ENCODE data around the gene OXCT2.

DNA sequence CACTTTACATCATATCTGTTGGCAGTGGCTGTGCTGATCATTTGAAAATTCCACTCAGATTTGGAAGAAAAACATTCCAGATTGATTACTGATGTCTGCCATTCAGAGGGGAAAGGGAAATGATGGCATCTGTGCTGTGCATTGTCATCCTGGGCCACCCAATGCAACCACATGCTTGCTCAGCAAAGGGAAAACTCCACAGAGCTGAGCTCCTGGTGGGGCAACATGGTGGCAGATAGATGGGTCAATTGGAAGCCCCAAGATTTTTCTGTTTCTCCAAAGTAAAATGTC lies 11.8 kb downstream of the OXCT2 start:
- TF ChIP-seq GTF2I (CRISPR knock-in tag; conservative IDR thresholded peaks at IDR 0.05): no peak
- TF ChIP-seq CREM (CRISPR knock-in tag; IDR thresholded peaks at IDR 0.05): no peak
- TF ChIP-seq, protein P1, sequence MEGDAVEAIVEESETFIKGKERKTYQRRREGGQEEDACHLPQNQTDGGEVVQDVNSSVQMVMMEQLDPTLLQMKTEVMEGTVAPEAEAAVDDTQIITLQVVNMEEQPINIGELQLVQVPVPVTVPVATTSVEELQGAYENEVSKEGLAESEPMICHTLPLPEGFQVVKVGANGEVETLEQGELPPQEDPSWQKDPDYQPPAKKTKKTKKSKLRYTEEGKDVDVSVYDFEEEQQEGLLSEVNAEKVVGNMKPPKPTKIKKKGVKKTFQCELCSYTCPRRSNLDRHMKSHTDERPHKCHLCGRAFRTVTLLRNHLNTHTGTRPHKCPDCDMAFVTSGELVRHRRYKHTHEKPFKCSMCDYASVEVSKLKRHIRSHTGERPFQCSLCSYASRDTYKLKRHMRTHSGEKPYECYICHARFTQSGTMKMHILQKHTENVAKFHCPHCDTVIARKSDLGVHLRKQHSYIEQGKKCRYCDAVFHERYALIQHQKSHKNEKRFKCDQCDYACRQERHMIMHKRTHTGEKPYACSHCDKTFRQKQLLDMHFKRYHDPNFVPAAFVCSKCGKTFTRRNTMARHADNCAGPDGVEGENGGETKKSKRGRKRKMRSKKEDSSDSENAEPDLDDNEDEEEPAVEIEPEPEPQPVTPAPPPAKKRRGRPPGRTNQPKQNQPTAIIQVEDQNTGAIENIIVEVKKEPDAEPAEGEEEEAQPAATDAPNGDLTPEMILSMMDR (IDR thresholded peaks at IDR 0.05): no peak
- no peak for TF ChIP-seq ZBTB21 (CRISPR knock-in tag; IDR thresholded peaks at IDR 0.05; ENCODE audit: borderline replicate concordance)
- TF ChIP-seq E2F4 (CRISPR knock-in tag; IDR thresholded peaks at IDR 0.05; ENCODE audit: borderline replicate concordance, low read depth): no peak
- no peak for TF ChIP-seq PRRX2 (CRISPR knock-in tag; IDR thresholded peaks at IDR 0.05)
- no peak for TF ChIP-seq NFYB (CRISPR knock-in tag; conservative IDR thresholded peaks at IDR 0.05; ENCODE audit: low read depth)
- TF ChIP-seq MAX (CRISPR knock-in tag; IDR thresholded peaks at IDR 0.05): no peak
